ENCODE data around the gene ZNF532.

DNA sequence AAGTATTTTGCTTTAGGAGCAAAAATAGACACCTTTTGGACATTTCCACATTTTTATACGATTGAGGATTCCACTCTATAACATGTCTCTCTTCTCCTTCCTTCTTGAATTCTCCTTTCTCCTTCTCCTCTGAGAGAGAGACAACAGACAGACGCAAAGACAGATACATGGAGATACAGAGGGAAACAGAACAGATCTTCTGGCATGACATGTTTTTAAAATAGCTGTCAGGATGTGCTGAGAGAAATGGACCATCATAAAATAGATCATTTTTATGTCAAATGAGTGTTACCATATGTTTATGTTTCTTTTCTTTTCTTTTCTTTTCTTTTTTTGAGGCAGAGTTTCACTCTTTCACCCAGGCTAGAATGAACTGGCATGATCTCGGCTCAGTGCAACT lies 44.4 kb upstream of the ZNF532 start:
- TF ChIP-seq ZNF367 (CRISPR knock-in tag; IDR thresholded peaks at IDR 0.05; ENCODE audit: borderline replicate concordance) = no peak
- TF ChIP-seq BRCA1 (CRISPR knock-in tag; IDR thresholded peaks at IDR 0.05) = no peak
- no peak for TF ChIP-seq POLR2A (IDR thresholded peaks at IDR 0.05; ENCODE audit: insufficient read depth in 1 of 2, low read depth in 2 of 2, low read length in 2 of 2)
- TF ChIP-seq SALL2 (CRISPR knock-in tag; IDR thresholded peaks at IDR 0.05) = no peak
- no peak for TF ChIP-seq GABPA (IDR thresholded peaks at IDR 0.05; ENCODE audit: low read depth, low read length)
- no peak for TF ChIP-seq GABPA (CRISPR knock-in tag; IDR thresholded peaks at IDR 0.05; ENCODE audit: low read depth)
- TF ChIP-seq MATR3 (CRISPR knock-in tag; IDR thresholded peaks at IDR 0.05) = no peak
- TF ChIP-seq ZNF616 (CRISPR knock-in tag; IDR thresholded peaks at IDR 0.05; ENCODE audit: low read depth) = no peak
- TF ChIP-seq ZNF670 (CRISPR knock-in tag; IDR thresholded peaks at IDR 0.05; ENCODE audit: borderline replicate concordance) = no peak
- TF ChIP-seq, protein P1, sequence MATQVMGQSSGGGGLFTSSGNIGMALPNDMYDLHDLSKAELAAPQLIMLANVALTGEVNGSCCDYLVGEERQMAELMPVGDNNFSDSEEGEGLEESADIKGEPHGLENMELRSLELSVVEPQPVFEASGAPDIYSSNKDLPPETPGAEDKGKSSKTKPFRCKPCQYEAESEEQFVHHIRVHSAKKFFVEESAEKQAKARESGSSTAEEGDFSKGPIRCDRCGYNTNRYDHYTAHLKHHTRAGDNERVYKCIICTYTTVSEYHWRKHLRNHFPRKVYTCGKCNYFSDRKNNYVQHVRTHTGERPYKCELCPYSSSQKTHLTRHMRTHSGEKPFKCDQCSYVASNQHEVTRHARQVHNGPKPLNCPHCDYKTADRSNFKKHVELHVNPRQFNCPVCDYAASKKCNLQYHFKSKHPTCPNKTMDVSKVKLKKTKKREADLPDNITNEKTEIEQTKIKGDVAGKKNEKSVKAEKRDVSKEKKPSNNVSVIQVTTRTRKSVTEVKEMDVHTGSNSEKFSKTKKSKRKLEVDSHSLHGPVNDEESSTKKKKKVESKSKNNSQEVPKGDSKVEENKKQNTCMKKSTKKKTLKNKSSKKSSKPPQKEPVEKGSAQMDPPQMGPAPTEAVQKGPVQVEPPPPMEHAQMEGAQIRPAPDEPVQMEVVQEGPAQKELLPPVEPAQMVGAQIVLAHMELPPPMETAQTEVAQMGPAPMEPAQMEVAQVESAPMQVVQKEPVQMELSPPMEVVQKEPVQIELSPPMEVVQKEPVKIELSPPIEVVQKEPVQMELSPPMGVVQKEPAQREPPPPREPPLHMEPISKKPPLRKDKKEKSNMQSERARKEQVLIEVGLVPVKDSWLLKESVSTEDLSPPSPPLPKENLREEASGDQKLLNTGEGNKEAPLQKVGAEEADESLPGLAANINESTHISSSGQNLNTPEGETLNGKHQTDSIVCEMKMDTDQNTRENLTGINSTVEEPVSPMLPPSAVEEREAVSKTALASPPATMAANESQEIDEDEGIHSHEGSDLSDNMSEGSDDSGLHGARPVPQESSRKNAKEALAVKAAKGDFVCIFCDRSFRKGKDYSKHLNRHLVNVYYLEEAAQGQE (IDR thresholded peaks at IDR 0.05; ENCODE audit: borderline replicate concordance in 1 of 2, low read depth in 1 of 2, low read length in 2 of 2) = no peak
- TF ChIP-seq, protein P2, sequence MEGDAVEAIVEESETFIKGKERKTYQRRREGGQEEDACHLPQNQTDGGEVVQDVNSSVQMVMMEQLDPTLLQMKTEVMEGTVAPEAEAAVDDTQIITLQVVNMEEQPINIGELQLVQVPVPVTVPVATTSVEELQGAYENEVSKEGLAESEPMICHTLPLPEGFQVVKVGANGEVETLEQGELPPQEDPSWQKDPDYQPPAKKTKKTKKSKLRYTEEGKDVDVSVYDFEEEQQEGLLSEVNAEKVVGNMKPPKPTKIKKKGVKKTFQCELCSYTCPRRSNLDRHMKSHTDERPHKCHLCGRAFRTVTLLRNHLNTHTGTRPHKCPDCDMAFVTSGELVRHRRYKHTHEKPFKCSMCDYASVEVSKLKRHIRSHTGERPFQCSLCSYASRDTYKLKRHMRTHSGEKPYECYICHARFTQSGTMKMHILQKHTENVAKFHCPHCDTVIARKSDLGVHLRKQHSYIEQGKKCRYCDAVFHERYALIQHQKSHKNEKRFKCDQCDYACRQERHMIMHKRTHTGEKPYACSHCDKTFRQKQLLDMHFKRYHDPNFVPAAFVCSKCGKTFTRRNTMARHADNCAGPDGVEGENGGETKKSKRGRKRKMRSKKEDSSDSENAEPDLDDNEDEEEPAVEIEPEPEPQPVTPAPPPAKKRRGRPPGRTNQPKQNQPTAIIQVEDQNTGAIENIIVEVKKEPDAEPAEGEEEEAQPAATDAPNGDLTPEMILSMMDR (CRISPR knock-in tag; IDR thresholded peaks at IDR 0.05) = no peak
- TF ChIP-seq ZFP36 (IDR thresholded peaks at IDR 0.05; ENCODE audit: borderline replicate concordance, low read depth, low read length, partially characterized antibody) = no peak
- TF ChIP-seq SMC3 (IDR thresholded peaks at IDR 0.05; ENCODE audit: low read length) = no peak
